NCI-H345 treated with DMSO at 0.1 percent for 48 hours (cell line): ENCODE data around the gene VANGL1.

Experiments
- DNase-seq: peaks from one replicate; lab custom pipeline; 2025; ENCODE audit not compliant: unreplicated experiment; lab: John Stamatoyannopoulos, UW

VANGL1 gene

DNA sequence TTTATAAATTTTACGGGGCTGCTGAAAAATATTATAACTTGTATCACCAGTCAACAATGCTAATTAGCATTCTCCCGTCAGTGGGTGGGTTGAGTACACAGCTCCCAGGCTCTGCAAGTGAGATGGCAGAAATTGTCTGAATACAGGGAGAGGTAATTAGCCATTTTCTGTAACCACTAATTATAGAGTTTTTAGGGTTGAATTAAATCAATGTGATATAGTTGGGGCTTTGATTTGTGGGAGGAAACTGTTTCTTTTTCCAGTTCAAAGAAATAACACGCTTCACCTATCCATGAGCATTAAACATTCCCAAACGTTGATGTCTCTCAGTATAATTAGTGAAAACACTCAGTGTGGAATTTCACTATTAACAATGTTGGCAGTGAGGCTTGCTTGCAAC is 1.5 kb downstream of the VANGL1 start:
- no peak for DNase-seq

DNA sequence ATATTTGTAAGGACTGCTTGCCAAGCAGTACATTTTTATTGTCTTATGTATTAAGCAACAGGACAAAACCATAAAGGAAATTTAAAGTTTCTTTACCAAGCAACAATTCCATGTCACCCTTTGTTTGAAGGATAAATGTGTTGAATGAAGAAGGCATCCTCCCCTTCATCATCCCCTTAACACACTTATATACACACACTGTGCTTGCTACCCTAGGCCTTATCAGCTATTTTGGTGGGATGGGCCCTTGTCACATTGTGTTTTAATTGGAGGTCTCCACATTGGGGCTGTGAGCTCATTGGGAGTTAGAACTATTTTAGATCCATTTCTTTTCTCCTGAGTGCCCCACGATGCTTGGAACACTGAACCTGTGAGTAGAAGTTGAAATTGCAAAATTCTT is 1.9 kb downstream of the VANGL1 start:
- DNase-seq = no peak

DNA sequence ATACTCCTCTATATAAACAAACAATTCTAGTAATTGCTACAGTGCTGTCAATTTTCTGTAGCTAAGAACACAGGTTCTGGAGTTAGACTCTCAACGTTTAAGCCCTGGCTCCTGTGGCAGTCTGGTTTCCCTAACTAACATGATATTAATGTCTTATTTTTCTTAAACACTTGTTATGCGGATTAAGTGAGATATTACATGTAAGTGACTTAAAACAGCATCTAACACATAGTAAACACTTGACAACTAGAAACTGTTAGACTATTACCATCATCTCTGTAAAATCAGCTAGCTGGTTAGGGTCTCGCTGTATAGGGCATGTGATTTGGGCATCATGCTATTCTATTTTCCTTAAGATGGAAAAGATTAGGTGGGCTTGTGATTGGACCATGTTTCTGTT is 2.3 kb downstream of the VANGL1 start:
- DNase-seq = no peak

DNA sequence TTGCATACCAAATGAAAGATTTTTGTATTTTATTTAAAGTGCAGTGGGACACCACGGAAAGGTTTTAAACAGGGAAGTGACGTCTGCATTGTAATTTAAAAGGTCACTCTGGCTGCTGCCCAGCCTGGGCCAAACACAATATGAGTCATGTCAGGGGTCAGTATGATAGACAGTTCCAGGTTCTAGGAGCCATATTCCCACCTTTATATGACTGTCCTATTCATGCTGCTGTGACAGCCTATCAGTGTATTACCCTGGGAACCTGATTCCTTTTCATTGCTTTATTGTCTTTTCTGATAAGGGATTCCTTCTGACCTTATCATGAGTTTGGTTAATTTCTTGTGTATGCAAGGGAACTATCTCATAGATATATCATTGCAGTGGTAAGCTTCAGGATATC is 5.3 kb downstream of the VANGL1 start:
- no peak for DNase-seq

DNA sequence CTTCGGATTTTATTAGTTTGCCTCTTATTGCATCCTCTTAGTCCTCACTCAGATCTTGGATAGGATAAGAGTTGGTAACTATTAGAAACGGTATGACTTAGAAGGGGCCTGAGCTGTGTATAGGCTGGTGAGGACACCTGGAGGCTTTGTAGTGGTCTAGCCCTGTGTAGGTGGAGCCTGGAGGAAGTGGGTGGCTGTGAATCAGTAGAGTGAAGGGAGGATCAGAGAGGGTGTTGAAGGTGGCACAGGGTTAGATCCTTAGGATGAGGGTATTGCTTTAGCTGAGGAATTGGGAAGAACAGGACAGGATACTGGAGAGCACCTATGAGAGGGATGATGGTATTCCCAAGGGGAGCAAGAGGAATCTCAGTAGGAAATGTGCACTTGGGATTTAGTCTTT is 5.7 kb downstream of the VANGL1 start:
- no peak for DNase-seq

DNA sequence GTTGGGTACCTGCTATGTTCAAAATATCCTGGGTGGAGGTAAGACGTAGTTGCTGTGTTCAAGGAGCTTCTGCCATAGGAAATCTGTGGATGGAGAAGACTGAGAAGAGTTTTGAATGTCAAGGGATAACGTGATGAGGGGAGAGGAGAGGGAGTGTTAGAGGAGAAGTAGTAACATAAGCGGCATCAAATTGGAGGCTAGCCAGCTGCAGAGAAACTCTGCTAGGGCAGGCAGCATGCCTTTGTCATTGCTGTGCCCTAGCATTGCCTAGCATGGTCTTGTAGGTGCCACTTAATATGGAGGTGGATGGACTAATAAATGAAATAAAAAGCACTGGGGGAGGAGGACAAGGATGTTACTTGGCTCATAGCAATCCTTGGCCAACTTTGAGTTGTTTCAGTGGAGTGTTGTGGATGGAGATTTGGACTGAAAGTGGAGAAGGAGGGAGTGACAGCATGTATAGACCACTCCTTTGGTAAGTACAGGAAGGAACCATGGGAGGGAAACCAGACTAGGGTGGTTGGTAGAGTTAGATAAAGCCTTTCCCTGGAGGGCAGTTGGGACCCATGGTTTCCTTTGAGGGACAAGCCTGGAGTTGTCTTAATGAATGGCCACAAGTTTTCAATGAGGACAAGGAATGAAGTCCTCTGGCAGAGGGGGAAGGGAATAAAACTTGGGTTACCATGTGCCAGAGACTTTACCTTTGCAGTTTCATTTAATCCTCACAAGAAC is 6.3 kb downstream of the VANGL1 start:
- DNase-seq = no peak

DNA sequence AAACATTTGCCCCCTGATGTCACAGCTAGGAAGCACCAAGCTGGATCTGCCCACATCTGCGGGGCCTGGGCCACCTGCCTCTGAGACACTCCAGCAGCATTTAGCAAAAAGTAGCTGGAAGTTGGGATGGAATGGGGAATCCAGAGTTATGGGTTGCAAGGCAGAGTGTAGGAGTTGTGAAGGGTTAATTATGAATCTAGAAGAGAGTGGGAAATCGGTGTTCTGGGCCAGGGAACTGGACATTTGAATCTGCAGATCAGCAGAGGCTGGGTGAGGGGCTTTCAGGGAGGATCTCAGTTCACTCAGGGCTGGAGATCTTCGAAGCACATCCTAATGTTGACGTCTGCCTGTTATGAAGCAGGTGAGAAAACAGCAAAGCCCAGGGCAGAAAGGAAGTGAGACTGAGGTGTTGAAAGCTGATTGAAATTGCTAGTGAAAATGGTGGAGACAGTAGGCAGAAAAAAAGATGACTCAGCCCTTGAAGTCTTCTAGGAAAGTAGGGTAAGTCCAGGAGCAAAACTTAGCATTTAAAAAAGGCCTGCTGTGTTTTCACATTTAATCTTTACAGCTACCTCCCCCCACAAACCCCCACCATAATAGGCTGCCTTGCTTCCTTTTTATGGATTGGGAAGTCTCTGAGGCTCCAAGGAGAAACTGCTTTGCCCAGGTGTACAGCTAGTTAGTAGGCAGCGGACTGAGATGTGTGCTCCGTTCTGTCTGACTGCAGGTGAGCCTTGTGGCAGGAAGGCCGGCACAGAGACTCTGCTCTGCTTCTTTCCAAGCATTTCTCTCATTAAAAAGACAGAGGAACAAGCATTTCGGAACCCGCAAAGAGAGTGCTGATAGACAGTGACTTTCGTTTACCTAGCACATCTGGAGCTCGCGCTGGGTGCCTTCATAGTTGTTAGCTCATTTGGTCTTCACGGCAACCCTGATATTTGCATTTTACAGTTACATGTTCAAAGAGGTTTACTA is 7.2 kb downstream of the VANGL1 start:
- no peak for DNase-seq

DNA sequence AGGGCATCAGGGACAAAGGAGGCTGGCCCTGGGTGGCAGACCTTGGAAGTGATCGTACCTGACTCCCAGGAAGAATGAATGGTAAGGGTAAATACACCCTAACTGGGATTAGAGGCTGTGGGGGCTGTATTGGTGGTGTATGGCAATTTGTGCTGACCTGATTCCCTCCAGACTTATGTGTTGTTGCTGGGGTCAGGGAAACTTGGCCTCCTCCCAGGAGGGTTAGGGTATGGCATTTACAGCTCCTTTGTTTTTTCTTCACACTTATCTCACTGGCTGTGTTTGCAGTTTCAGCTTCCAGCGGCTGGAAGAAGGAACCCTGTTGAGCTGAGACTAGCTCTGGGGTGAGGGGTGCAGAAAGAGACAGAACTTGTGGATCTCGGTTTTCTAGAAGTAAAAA is 8.2 kb downstream of the VANGL1 start:
- DNase-seq = no peak

DNA sequence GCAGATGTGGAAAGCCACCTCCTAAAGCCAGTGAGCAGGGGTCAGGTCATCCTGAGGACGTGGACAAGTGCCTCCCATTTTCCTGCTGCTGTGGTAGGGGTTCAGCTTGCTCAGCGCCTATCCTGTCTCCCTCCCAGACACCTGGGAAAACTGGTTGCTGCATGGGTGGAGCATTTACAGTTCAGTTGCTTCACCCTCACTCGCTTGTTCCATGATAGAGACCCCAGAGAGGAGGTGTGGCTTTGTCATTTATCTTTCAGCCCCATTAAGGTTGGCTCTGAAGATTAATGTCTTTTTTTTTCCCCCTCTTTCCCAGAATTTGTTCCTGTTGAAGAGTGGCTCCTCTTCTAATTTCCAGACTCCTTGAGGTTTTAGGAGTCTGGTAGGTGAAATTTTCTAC is 9.2 kb downstream of the VANGL1 start:
- DNase-seq = no peak

DNA sequence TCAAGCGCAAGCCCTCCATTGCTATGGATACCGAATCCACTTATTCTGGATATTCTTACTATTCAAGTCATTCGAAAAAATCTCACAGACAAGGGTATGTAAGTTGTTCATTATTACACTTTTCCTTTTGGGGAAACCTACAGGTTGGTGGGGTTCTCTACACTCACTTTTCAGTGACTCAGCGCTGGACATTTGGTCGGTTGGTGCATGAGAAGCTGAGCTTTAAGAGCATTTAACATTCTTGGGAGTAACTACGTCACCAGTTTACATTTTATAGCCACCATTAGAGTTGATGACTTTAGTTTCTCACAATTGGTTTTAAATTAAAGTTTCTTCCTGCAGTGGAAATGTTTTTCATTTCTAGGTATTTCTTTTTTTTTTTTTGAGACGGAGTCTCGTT is 9.6 kb downstream of the VANGL1 start:
- no peak for DNase-seq

DNA sequence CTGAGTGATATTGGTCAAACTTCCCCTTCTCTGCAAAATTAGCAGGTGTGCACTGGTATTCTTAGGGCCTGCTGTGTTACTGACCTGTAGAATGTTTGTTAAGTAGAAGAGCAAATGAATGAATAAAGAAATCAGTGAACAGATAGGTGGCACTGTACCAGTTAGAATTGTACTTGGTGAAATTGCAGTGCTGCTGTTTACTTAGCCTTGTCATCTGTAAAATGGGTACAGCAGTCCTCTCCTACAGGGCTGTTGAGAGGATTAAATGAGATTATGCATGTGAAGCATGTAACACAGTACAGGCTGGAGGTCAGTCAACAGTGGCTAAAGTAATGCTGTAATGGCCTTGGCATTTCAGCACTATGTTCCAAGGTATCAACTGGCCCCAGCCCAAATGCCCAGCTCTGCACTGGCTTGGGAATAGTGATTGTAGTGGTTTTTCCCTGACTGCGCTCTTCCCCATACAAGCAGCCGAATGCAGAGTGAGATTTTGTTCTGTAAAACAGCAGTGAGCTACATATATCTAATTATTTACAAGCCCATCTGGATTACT is 10.5 kb downstream of the VANGL1 start:
- no peak for DNase-seq

DNA sequence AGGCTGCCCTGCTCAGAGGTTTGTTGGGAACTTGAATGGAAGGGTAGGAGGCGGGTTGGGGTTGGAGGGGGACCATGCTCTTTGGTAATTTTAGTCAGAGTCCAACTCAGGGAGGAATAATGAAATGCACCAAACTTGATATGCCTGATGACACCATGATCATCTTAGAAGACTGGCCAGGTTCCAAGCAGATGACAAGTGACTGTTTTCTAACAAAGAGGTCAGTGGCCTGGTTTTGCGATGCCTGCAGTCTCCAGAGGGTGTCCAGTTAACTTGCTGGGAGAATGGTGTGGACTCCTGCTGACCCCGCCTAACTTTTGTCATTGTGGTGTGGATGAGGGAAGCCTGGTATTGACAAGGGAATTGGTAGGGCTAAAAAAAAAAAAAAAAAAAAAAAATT is 12.4 kb downstream of the VANGL1 start:
- no peak for DNase-seq

DNA sequence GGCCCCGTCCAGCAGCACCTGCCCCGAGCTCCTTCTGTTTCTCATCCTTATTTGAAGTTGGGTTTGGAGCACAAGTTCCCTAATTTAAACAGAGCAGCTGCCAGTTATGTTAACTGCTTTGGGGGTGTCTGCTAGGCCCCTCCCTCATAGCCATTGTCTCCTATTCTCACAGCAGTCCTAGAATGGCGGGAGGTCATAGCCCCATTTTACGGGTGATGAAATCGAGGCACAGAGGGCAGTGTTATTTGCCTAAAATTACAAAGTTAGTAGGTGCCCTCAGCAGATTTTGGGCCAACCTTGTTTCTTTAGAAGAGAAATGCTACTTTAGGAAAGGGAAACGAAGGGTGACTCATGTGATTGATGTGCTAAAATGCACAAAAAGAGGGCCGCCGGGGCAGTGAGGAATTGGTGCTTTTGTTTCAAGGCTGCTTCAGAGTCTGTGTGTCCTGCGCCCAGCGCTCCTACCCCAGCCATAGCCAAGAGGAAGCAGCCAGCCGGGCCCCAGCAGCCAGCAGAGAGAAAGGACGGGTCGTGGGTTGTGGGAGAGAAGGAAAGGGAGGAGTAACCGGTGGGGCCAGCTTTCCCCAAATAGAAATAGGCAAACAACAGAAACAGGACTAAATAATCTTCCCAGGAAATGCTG is 13.0 kb downstream of the VANGL1 start:
- DNase-seq = no peak

DNA sequence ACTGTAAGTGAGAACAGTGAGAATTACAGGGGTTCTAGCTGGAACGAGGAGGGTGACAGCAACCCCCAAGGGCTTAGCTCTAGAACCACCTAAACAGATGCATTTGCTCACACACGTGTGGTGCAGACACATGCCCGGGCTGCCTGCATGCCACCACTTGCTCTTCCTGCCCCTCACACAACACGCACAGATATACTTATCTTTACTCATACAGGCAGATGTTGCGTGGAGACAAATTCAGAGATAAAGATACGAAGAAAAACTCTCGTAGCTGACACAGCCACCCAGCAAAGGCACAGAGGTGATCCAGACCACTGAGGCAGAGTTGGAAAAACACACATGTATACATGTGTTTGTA is 13.5 kb downstream of the VANGL1 start:
- DNase-seq = no peak

DNA sequence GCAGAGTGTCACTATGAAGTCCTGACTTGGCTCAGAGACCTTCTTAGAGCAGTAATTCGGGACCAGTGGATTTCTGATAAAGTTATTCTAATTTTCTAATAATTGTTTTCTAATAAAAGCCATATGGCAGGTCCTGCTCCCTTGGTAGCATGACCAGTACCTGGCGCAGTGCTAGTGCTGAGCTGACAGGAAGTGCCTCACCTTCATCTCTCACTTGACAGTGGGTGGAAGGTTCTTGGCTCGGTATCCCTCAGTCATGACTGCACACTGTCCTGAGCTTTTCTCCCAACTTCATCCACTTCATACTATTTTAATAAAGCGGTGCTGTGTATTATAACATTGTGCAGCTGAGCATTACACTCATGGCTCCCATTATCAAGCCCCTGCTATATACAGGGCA is 14.1 kb downstream of the VANGL1 start:
- DNase-seq = no peak

DNA sequence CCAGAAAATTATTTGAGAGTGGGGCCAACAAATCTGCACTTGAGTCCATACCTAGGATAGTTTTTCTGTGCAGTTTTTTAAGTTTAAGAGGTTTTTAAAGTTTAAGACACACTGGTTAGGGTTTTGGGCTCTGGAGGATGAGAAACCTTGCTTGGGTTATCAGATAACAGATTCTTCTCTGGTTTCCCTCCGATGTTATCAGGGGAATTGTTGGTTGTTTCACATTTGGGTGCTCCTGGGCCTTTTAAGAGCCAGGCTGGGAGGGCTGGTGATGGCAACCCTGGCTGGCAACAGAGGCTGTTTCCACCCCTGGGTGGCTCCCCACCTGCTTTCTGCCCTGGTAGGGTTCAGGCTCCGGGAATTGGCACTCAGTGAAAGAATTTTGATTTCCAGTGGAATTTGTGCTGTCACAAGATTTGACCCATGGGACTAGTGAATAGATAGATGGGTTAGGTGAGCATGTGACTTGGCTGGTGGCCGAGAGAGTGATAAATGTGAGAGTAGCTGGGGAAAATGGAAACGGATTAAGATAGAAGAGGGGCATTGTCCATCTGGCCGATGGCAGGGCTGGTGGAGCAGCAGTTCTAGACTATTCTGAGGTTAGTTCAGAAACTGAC is 14.8 kb downstream of the VANGL1 start:
- no peak for DNase-seq

DNA sequence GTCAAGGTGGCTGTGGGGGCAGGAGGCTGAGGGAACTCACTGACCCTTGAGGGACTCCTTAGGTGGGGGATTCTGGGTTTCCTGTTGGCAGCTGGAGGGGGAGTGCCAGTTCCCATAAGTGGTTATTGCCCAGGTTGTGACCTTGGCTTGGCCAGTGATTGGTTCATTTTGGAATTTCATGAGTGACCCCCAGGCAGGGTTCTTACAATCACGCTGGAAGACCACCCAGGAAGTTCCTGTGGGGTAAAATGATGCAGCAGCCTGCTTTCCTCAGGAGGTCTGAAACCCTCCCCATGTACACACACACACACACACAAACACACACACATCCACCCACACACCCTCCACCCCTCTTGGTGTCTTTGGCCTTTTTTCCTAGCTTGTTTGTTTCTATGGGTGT is 16.9 kb downstream of the VANGL1 start:
- no peak for DNase-seq

DNA sequence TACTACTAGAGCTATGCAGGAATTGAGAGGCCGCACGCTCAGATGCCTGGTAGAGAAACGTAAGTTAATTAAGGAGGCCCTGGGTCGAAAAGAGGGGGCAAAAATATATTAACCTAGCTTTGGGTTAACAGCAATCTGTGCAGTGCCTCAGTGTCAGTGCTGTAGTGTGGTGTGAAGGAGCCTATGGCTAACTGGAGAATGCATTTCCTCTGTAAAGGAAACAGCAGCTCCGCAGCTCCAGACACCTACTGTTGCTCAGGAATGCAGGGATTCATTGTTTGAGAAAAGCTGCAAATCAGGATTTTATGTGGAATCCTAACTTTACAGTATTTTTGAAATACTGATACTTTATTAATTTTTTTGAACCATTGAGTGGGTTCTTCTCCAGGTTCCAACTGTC is 18.4 kb downstream of the VANGL1 start:
- no peak for DNase-seq

DNA sequence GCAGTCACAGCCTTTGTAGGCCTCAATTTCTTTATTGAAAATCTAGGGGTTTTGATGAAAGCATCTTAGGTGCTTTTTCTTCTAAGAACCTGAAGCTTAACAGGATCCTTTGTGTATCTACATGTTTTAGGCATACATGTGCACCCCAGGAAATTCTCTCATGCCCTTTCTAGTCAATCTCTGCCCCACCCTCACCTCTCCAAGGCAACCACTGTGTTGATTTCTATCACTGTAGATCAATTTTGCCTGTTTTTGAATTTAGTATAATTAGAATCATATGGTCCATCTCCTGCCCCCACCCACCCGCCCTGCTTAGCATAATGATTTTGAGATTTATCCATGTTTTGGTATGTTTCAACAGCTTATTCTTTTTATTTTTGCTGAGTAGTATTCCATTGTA is 19.4 kb downstream of the VANGL1 start:
- DNase-seq = no peak

DNA sequence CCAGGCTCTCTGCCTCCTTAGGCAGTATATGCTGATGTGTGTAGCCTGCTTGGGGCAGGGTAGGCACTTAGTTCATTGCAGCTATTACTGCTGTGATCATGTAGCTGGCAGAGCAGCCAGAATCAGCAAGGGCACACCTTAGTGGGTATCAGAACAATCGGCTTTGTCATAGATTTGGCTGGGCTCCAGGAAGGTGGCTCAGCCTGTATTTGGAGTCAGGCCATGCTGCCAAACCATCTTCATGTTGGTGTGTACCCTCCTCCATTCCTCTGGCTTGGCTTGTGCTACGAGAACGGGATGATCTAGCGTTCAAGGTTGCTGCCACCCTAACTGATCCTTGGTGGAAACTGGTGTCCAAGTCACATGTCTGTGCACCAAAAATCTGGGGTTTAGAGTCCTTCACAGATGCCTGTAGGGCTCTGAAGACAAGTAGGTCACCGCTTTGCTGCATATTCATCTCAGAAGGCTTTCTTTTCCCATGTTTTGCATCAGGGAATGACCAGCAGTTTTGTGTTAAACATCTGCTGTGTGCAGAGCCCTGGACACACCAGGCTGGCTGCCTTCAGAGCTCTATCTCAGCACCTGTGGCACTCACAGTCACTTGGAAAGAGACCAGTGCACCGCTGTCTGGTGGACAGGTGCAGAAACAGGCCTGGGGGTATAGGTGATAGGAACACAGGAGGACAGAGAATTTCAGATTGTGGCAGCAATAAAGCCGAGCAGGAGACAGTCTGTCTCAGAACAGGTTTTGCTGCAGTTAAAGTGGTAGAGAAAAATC is 23.7 kb downstream of the VANGL1 start:
- DNase-seq = peak; percentile 56
